Muscle of arm (tissue), 12 donors: ENCODE data around the gene PLVAP. TPM values are rescaled to one million over a fixed set of nuclear protein-coding genes. Genes with fewer than 3 reads are reported as not detected.

Experiments used
- DNase-seq: peaks from one replicate; pipeline ENCODE4 v3.0.0-alpha.2; 2013
- polyA plus RNA-seq, 12 donors: library from polyadenylated mRNA; unstranded; fragments of 120-200 nt; gene quantifications; one replicate each; pipeline ENCODE4 v1.2.1, GENCODE V29; 2013; ENCODE audit not compliant: insufficient read length in 12 of 12

Gene PLVAP
- polyA plus RNA-seq, 12 donors: 33.3 to 86.9 (median 43.4) TPM; not detected in 1

GRCh38 chr19:17335575-17335974 is 41.6 kb downstream of the PLVAP start:
- no peak for DNase-seq

- peak; percentile 100 for DNase-seq
These were observed 42.4 kb downstream of the PLVAP start, which contains the start of gene ANO8 for GRCh38 chr19:17334414-17335409. TSS of gene ANO8 (minus strand) at chr19:17334855. CDS start at chr19:17334670, 185 bp downstream.

- DNase-seq: no peak
These were observed 43.3 kb downstream of the PLVAP start for GRCh38 chr19:17333611-17334413.

- DNase-seq: no peak
These were observed 44.2 kb downstream of the PLVAP start for GRCh38 chr19:17332677-17333581.

- no peak for DNase-seq
These were observed 44.8 kb downstream of the PLVAP start for GRCh38 chr19:17332360-17332676.

- DNase-seq: no peak
These were observed 46.0 kb downstream of the PLVAP start for GRCh38 chr19:17331045-17331558.

GRCh38 chr19:17330262-17331044 is 46.7 kb downstream of the PLVAP start:
- no peak for DNase-seq

GRCh38 chr19:17329366-17330261 is 47.5 kb downstream of the PLVAP start:
- no peak for DNase-seq

GRCh38 chr19:17328517-17329365 is 48.4 kb downstream of the PLVAP start:
- DNase-seq: no peak

GRCh38 chr19:17327654-17328516 is 49.3 kb downstream of the PLVAP start:
- peak; percentile 68 for DNase-seq

- no peak for DNase-seq
These were observed 50.0 kb downstream of the PLVAP start for GRCh38 chr19:17327068-17327653.

- DNase-seq: no peak
These were observed 50.6 kb downstream of the PLVAP start for GRCh38 chr19:17326595-17326966.

- no peak for DNase-seq
These were observed 51.1 kb downstream of the PLVAP start for GRCh38 chr19:17325881-17326594.

- DNase-seq: no peak
These were observed 52.0 kb downstream of the PLVAP start for GRCh38 chr19:17325133-17325532.

- no peak for DNase-seq
These were observed 52.6 kb downstream of the PLVAP start for GRCh38 chr19:17324357-17325114.

GRCh38 chr19:17323964-17324332 is 53.2 kb downstream of the PLVAP start:
- no peak for DNase-seq
